HT-29 (cell line): Measurements from ENCODE around the gene KIAA0930. TPM values are rescaled to one million over a fixed set of nuclear protein-coding genes. Genes with fewer than 3 reads are reported as not detected.

ENCODE experiments used
- DNase-seq: peaks from one replicate; pipeline ENCODE4 v3.0.0-alpha.2; 2015; ENCODE audit warnings: low spot score
- small RNA-seq: library from RNA; depleted of rRNA; stranded (forward); fragments of <200 nt; gene quantifications from one replicate; pipeline ENCODE3, GENCODE V24; 2014
- total RNA-seq: library from RNA; depleted of rRNA; stranded (reverse); fragments of >200 nt; shearing (Covaris generic); gene quantifications from 2 replicates; pipeline ENCODE4 v1.2.3, GENCODE V29; 2014; rRNA removed

KIAA0930 gene
- total RNA-seq, 1 experiment from 2014 or later, result 43.2 TPM

GRCh38 chr22:45142376-45142775, 98.3 kb downstream of the KIAA0930 start:
- DNase-seq, result no peak

Small RNA genes lying within 50 kb of the gene (small RNA-seq; reads per million reads assigned to genes)
- not detected for gene MIR1249

Other genes with a start within 250 kb of the KIAA0930 start
- not detected in 2 replicates for gene PHF21B, start 230.9 kb downstream of the KIAA0930 start, total RNA-seq
- 70.9 and 121 TPM in 2 replicates for gene NUP50, start 77.0 kb downstream of the KIAA0930 start, total RNA-seq
- 4.7 and 6.0 TPM in 2 replicates for gene UPK3A, start 44.1 kb upstream of the KIAA0930 start, total RNA-seq
- 31.0 and 45.4 TPM in 2 replicates for gene FAM118A, start 69.0 kb upstream of the KIAA0930 start, total RNA-seq
- not detected in 2 replicates for gene SMC1B, start 172.7 kb upstream of the KIAA0930 start, total RNA-seq
- gene RIBC2, start 172.8 kb upstream of the KIAA0930 start, total RNA-seq, result 3.5 and 6.4 TPM in 2 replicates